Urinary bladder (tissue), 4 donors: Measurements from ENCODE around the gene PIP5K1B. TPM values are rescaled to one million over a fixed set of nuclear protein-coding genes. Genes with fewer than 3 reads are reported as not detected.

Source experiments
- DNase-seq: peaks from one replicate; pipeline ENCODE4 v3.0.0-alpha.2; 2015; ENCODE audit errors: extremely low spot score
- H3K27ac ChIP-seq: one replicate; pipeline ENCODE4 v1.5.1; 2013; ENCODE audit warnings: low read depth, mild to moderate bottlenecking, moderate library complexity
- H3K36me3 ChIP-seq: one replicate; pipeline ENCODE4 v1.6.1; 2013; ENCODE audit warnings: mild to moderate bottlenecking, moderate library complexity; ENCODE audit not compliant: insufficient read depth
- H3K4me1 ChIP-seq: one replicate; pipeline ENCODE4 v1.6.1; 2013; ENCODE audit warnings: mild to moderate bottlenecking, moderate library complexity; ENCODE audit not compliant: insufficient read depth
- H3K4me3 ChIP-seq: one replicate; pipeline ENCODE4 v1.5.1; 2013; ENCODE audit warnings: low read depth, low read length
- WGBS: extraction: QIAGEN DNeasy Blood & Tissue Kit; methylation state at CpG from one replicate; pipeline ENCODE4 v1.1.7; 2013; 5-methylcytosine and 5-hydroxymethylcytosine counted together
- polyA plus RNA-seq: library from polyadenylated mRNA; stranded (reverse); fragments of 200-250 nt; gene quantifications from one replicate; pipeline ENCODE4 v1.2.3, GENCODE V29; 2013
- total RNA-seq: library from RNA; depleted of rRNA; stranded (reverse); fragments of >200 nt; gene quantifications from one replicate; pipeline ENCODE4 v1.2.3, GENCODE V29; 2014
- donor health status: healthy with polysubstance abuse.
- donor health status: healthy.

The PIP5K1B gene
- total RNA-seq, result 6.4 TPM
- polyA plus RNA-seq, result 3.1 TPM

- Histone ChIP-seq H3K27ac (no peak within 1 kb of the TSS), H3K4me3 (peak within 1 kb of the TSS; percentile 61), H3K4me1 (no peaks in the 10 kb centered on the region), H3K36me3 (no peaks in the 10 kb centered on the region)
- WGBS, result under 1% methylated on average over 84 of the region's 84 CpGs
- no peak for DNase-seq
These were observed at the start of gene PIP5K1B for GRCh38 chr9:68704814-68705530. Gene PIP5K1B (plus strand): TSS chr9:68705240. CDS start chr9:68822615, 117,375 bp downstream.

GRCh38 chr9:68664036-68664435, 41.0 kb upstream of the PIP5K1B start:
- no peaks in the 10 kb centered on the region for H3K4me1 ChIP-seq
- H3K27ac ChIP-seq, result no peak overlapping the region
- no peak for DNase-seq

GRCh38 chr9:68668127-68668526, 36.9 kb upstream of the PIP5K1B start:
- H3K27ac ChIP-seq, result no peak overlapping the region
- H3K4me3 ChIP-seq, result no peak overlapping the region
- WGBS, result 88% methylated on average over 1 of the region's 1 CpG
- no peaks in the 10 kb centered on the region for H3K4me1 ChIP-seq
- no peak for DNase-seq
- H3K36me3 ChIP-seq, result no peaks in the 10 kb centered on the region

More at GRCh38 chr9:68664036-68664435, 41.0 kb upstream of the PIP5K1B start:
- Histone ChIP-seq H3K4me3 (no peak overlapping the region), H3K36me3 (no peaks in the 10 kb centered on the region)

- 54% methylated on average over 9 of the region's 9 CpGs for WGBS
- Histone ChIP-seq H3K4me3 (no peak overlapping the region), H3K4me1 (no peaks in the 10 kb centered on the region), H3K36me3 (no peaks in the 10 kb centered on the region), H3K27ac (no peak overlapping the region)
- no peak for DNase-seq
These were observed 35.8 kb upstream of the PIP5K1B start for GRCh38 chr9:68669218-68669617.

- Histone ChIP-seq H3K27ac (no peak overlapping the region), H3K4me3 (no peak overlapping the region), H3K4me1 (no peaks in the 10 kb centered on the region), H3K36me3 (no peaks in the 10 kb centered on the region)
- 97% methylated on average over 1 of the region's 1 CpG for WGBS
- no peak for DNase-seq
These were observed 32.8 kb upstream of the PIP5K1B start for GRCh38 chr9:68672215-68672614.

- Histone ChIP-seq H3K27ac (no peak overlapping the region), H3K4me1 (no peaks in the 10 kb centered on the region), H3K36me3 (no peaks in the 10 kb centered on the region), H3K4me3 (no peak overlapping the region)
- DNase-seq, result no peak
These were observed 32.4 kb upstream of the PIP5K1B start for GRCh38 chr9:68672625-68673024.

GRCh38 chr9:68678430-68678829, 26.6 kb upstream of the PIP5K1B start:
- no peak overlapping the region for H3K27ac ChIP-seq
- no peak for DNase-seq
- 17% methylated on average over 5 of the region's 5 CpGs for WGBS
- H3K4me1 ChIP-seq, result no peaks in the 10 kb centered on the region
- H3K4me3 ChIP-seq, result no peak overlapping the region
- no peaks in the 10 kb centered on the region for H3K36me3 ChIP-seq

- 51% methylated on average over 2 of the region's 2 CpGs for WGBS
- Histone ChIP-seq H3K27ac (no peak overlapping the region), H3K4me1 (no peaks in the 10 kb centered on the region), H3K36me3 (no peaks in the 10 kb centered on the region), H3K4me3 (no peak overlapping the region)
- DNase-seq, result no peak
These were observed 21.6 kb upstream of the PIP5K1B start for GRCh38 chr9:68683433-68683832.

GRCh38 chr9:68685213-68685612, 19.8 kb upstream of the PIP5K1B start:
- H3K4me3 ChIP-seq, result no peak overlapping the region
- no peaks in the 10 kb centered on the region for H3K36me3 ChIP-seq
- no peaks in the 10 kb centered on the region for H3K4me1 ChIP-seq
- no peak overlapping the region for H3K27ac ChIP-seq
- 83% methylated on average over 3 of the region's 3 CpGs for WGBS
- DNase-seq, result no peak

GRCh38 chr9:68685770-68686169, 19.3 kb upstream of the PIP5K1B start:
- Histone ChIP-seq H3K36me3 (no peaks in the 10 kb centered on the region), H3K4me3 (no peak overlapping the region), H3K27ac (no peak overlapping the region), H3K4me1 (no peaks in the 10 kb centered on the region)
- 68% methylated on average over 3 of the region's 3 CpGs for WGBS
- DNase-seq, result no peak

GRCh38 chr9:68690088-68690487, 15.0 kb upstream of the PIP5K1B start:
- DNase-seq, result no peak
- Histone ChIP-seq H3K36me3 (no peaks in the 10 kb centered on the region), H3K4me1 (no peaks in the 10 kb centered on the region), H3K27ac (no peak overlapping the region), H3K4me3 (no peak overlapping the region)
- 21% methylated on average over 6 of the region's 6 CpGs for WGBS

- DNase-seq, result no peak
- no peak overlapping the region for H3K4me3 ChIP-seq
- no peak overlapping the region for H3K27ac ChIP-seq
- 80% methylated on average over 8 of the region's 8 CpGs for WGBS
- H3K4me1 ChIP-seq, result no peaks in the 10 kb centered on the region
- H3K36me3 ChIP-seq, result no peaks in the 10 kb centered on the region
These were observed 12.5 kb upstream of the PIP5K1B start for GRCh38 chr9:68692519-68692918.

GRCh38 chr9:68694125-68694524, 10.9 kb upstream of the PIP5K1B start:
- Histone ChIP-seq H3K36me3 (no peaks in the 10 kb centered on the region), H3K27ac (no peak overlapping the region), H3K4me1 (no peaks in the 10 kb centered on the region), H3K4me3 (no peak overlapping the region)
- WGBS, result 82% methylated on average over 4 of the region's 4 CpGs
- DNase-seq, result no peak

GRCh38 chr9:68697851-68698250, 7.2 kb upstream of the PIP5K1B start:
- WGBS, result 60% methylated on average over 4 of the region's 4 CpGs
- Histone ChIP-seq H3K27ac (no peak overlapping the region), H3K4me1 (no peaks in the 10 kb centered on the region), H3K36me3 (no peaks in the 10 kb centered on the region), H3K4me3 (no peak overlapping the region)
- DNase-seq, result no peak
